GM21825 (cell line): Measurements from ENCODE around the gene ALG13.
A peak's percentile ranks its signal among the peaks of the same experiment; 100 is the strongest.
"Not testable (repeated sequence)": the region's sequence is repeated elsewhere in the genome, so short reads cannot be mapped to it uniquely, and the experiment has no call there.

ENCODE experiments used
- ATAC-seq: cut with Tn5 transposase; IDR thresholded peaks from one replicate; pipeline ENCODE4 v1.9.1; 2021; ENCODE audit warnings: mild to moderate bottlenecking, moderate library complexity; ENCODE audit not compliant: unreplicated experiment

The ALG13 gene

DNA sequence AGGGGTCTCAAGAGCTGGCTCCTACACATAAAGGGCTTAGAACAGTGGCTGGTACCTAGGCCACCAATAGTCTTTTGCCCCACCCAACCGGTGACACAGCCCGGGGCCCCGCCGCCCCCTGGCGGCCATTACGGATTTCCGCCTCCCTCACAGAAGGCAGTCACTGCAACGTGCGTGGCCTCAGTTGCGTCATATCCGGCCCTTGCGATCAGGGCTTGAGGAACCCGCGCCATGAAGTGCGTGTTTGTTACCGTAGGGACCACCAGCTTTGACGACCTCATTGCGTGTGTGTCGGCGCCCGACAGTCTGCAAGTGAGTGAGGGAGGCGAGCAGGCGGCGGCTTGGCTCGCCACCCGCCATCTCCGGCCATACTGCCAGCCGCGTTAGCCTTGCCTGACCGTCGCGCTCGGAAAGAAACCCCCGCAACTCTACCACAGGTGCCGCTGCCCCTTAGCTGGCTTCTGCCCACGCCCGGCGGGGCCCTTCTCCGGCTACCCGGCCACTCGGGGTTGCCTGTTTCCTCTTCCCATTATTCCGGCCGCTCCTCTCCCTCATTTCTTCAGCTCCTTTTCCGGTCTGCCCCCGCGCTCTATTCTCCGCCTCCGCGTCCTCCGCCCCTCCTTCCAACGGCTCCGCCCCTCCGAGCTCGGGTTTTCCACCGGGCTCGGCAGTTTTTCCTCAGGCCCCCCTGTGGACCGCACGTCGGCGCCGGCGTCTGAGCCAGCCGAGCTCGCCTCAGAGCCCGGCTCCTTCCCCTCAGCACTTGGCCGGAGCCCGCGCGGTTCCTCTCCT is at the start of gene ALG13:
Gene ALG13 (plus strand): TSS at position 183 of the 792 bp plus-strand sequence. CDS start 49 bp downstream, at position 232.
- peak; percentile 98 for ATAC-seq

DNA sequence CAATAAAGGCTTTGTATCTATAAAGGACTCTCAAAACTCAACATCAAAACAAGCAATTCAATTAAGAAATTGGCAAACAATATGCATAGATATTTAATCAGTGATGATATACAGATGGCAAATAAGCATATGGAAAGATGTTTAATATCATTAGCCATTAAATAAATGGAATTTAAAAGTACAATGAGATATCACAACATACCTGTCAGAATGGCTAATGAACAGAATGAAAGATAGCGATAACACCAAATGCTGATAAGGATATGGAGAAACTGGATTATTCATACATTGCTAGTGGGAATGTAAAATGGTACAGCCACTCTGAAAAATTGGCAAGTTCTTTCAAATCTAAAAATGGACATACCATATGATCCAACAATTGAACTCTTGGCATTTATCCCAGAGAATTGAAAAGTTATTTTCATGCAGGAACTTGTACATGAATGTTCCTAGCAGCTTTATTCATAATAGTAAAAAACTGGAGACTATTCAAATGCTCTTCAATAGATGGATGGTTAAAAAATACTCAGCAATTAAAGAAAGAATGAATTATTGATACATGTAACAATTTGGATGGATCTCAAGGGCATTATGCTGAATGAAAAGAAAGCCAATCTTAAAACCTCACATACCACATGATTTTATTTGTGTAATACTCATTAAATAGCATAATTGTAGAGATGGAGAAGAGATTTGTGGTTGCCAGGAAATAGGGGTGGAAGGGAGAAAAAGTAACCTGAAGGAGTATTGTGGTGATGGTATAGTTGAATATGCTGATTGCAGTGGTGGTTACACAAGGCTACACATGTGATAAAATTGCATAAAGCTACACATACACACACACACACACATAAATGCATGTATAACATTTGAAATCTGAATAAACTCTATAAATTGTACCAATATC is 45.9 kb upstream of the ALG13 start:
- ATAC-seq: no peak

DNA sequence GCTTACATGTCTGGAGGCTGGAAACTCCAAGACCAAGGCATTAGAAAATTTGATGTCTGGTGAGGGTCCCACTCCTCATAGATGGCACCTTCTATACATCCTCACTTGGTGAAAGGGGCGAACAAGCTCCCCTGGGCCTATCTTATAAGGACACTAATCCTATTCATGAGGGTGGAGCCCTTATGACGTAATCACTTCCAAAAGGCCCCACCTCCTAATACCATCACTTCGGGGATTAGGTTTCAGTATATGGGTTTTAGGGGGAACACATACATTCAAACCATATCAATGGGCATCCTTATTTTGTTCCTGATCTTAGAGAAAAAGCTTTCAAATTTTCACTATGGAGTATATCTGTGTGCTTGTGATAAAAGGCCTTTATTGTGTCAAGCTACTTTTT is 39.0 kb upstream of the ALG13 start:
- ATAC-seq: no peak

DNA sequence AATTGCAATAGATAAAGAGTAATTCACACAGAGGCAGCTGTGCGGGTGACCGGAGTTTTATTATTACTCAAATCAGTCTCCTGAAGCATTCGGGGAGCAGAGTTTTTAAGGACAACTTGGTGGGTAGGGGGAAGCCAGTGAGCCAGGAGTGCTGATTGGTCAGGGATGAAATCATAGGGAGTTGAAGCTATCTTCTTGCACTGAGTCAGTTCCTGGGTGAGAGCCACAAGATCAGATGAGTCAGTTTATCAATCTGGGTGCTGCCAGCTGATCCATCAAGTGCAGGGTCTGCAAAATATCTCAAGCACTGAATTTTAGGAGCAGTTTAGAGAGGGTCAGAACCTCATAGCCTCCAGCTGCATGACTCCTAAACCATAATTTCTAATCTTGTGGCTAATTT is 35.8 kb upstream of the ALG13 start:
- ATAC-seq: not testable (repeated sequence)

DNA sequence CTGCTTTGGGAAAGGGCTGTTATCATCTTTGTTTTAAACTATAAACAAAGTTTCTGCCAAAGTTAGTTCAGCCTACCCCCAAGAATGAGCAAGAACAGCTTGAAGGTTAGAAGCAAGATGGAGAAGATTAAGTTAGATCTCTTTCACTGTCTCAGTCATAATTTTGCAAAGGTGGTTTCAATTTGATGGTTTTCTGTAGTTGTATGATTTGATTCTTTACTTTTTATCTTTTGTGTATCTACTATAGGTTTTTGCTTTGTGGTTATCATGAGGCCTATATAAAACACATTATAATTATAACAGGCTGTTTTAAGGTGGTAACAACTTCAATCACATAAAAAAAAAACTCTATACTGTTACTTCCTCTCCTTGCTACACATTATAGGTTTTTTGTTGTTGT is 35.4 kb upstream of the ALG13 start:
- ATAC-seq: no peak

DNA sequence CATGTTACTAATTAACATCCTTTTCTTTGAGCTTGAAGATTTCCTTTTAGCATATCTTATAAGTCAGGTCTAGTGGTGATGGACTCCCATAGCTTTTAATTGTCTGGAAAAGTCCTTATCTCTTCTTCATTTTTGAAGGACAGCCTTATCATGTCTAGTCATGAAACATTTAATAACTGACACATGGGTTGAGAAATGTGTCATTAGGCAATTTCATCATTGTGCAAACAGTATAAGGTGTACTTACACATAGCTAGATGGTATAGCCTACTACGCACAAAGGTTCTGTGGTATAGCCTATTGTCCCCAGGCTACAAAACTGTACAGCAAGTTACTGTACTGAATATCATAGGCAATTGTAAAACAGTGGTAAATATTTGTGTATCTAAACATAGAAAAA is 34.5 kb upstream of the ALG13 start:
- ATAC-seq: no peak

DNA sequence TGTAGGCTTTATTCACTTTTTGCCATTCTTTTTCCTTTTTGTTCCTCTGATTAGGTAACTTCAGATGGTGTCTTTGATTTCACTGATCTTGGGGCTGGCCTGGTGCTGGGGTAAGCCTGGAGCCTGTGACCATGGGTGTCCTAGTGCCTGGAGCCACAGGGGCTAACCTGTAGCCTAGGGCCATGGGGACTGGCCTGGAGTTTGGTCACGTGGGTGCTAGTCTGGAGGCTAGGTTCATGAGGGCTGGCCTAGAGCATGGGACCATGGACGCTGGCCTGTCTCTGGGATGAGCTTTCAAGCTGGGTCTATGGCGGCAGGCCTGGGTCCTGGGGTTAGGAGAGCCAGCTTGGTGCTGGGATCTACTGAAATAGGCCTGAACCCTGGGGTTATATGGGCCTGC is 32.2 kb upstream of the ALG13 start:
- no peak for ATAC-seq

DNA sequence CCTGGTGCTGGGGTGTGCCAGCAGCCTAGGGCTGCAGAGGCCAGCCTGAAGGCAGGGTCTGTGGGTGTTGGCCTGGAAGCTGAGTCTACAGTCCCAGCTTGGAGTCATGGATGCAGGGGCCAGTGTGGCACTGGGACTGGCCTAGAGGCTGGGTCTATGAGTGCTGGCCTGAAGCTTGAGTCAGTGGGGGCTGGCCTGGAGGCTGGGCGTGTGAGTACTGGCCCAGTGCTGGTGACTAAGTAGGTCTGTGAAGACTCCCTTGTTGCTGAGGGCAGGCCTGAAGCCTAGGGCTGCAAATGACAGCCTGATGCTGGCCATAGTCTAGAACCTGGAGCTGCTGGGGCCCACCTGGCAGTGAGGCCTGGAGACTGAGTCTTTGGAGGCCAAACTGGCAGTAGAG is 31.3 kb upstream of the ALG13 start:
- ATAC-seq: no peak

DNA sequence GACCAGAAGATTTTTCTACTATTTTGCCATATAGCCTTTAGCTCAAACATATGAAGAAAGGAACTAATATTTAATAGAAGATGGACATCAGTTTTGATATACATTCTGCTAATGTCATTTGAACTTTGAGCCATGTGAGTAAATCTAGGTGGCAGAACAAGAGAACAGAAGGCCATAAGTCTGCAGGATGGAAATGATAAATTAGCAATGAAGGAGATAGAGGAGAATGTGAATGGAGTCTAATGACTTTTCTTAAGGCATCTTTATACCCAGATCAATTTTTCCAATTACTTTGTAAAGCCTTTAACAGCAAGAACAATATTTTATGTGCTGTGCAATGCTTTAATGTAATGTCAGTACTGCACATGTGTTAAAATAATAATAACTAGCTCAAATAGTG is 30.1 kb upstream of the ALG13 start:
- ATAC-seq: no peak

DNA sequence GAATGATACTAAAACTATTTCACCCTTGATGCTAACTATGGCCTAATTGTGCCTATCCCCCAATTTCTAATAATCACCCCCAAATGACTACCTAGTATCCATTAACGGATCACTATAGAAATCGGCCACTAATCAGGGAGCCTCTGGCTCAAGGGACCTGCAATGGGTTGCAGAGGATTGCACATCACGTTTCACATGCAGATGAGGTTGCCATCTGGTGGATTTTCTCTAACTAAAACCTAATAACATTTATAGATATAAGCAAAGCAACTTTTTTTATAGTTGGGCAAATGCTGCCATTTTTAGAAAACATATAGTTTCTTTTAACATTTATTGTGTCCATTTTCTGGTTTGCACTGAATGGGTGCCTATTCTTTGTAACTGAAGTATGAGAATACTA is 28.3 kb upstream of the ALG13 start:
- no peak for ATAC-seq

DNA sequence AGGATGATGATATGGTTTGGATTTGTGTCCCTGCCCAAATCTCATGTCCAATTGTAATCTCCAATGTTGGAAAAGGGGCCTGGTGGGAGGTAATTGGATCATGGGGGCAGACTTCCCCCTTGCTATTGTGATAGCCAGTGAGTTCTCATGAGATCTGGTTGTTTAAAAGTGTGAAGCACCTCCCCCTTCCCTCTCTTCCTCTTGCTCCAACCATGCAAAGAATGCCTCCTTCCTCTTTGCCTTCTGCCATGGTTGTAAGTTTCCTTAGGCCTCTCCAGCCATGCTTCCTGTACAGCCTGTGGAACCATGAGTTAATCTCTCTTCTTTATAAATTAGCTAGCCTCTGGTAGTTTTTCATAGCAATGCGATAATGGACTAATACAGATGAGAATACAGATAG is 19.7 kb upstream of the ALG13 start:
- no peak for ATAC-seq

DNA sequence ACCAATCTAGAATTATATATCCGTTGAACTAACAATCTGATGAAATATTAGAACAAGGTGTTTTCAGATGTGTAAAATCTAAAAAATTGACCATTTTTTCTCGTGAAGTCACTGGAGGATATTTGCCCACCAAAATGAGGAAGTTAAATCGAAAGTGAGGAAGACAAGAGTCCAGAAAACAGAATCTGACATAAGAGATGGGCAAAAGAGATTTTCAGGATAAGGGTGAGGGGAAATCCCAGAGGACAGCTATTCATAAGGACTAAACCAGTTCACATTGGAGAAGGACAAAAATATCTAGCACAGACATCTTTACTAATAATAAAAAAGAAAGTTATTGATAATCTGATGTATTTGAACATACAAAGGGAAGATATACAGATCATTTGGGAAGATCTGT is 18.7 kb upstream of the ALG13 start:
- no peak for ATAC-seq

DNA sequence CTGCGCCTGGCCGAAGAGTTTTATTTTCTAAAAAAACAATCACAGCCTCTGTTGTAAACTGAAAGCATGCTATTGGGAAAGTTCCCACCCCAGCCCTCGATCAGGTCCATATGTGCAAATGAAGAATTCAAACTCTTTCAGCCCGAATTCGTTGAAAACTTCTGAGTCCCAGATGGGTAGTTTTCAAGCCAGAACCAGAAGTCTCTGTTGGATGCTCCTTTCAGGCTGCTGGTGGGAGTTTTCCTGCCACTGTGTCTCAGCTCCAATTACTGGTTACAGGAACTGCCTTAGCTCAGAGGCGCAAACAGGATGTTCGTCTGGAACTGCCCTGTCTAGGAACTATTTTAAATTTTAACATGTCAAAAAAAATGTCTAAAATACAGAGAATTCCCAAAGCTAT is 9.3 kb upstream of the ALG13 start:
- no peak for ATAC-seq

DNA sequence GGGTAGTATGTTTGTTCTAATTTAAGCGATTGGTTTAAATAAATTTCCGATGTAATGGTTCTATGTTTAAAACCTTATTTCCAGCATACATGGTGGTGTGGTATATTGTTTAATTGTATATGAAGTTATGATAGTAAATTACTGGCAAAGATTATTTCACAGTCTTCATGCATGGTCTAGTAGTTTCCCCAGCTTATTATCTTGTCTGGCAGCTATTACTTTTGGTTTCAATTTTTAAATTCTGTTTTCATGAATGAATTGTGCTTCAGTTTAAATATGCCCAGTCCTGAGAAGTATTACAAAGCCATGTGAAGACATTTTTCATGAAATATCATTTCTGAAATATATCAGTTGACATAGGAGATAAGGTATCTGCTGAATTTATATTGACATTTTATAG is 6.3 kb downstream of the ALG13 start:
- ATAC-seq: no peak

DNA sequence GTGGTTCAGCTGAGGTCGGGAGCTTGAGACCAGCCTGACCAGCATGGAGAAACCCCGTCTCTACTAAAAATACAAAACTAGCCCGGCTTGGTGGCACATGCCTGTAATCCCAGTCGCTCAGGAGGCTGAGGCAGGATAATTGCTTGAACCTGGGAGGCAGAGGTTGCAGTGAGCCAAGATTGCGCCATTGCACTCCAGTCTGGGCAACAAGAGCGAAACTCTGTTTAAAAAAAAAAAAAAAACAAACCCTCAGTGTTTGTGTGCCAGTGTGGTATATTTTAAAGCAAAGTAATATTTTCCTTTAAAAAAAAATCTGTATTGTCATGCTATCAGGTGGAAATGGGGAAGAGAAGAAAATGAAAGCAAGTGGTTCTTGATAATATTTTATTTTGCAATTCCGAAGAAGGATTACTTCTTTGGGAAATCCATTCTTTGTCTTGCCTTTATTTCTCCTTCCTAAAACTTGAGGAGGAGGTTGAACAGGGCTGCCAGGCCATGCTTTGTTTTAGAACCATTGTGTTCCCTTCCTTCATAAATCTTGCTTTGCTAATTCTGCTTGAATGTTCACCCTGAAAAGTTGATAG is 14.4 kb downstream of the ALG13 start:
- ATAC-seq: no peak

DNA sequence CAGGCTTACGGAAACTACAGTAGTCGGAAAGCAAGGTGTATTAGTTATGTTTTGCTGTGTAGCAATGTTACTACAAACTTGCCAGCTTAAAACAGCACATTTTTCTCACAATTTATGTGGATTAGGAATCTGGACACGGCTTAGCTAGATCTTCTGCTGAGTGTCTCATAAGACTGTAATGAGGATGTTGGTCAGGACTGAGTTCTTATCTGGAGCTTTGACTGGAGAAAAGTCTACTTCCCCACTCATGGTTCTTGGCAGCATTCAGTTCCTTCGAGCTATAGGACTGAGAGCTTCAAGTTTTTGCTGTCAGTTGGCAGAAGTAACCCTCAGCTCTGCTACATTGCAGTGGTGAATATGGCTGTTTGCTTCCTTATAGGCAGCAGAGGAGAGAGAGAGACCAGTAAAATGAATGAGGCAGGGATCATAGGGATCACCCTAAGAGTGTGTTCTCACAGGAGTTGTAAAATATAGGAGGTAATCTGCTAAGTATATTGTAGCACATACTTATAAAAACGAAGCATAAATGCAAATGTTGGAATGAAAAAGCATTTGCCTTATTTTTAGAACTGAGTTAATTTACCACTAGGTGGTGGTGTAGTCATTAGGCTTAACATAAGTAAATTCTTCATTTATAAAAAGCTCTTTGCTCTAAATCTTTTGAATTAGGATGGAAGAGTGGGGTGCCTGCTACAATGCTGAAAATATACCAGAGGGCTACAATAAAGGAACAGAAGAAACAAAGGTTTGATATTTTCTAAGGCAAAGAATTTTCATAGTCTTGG is 38.6 kb downstream of the ALG13 start:
- ATAC-seq: no peak

DNA sequence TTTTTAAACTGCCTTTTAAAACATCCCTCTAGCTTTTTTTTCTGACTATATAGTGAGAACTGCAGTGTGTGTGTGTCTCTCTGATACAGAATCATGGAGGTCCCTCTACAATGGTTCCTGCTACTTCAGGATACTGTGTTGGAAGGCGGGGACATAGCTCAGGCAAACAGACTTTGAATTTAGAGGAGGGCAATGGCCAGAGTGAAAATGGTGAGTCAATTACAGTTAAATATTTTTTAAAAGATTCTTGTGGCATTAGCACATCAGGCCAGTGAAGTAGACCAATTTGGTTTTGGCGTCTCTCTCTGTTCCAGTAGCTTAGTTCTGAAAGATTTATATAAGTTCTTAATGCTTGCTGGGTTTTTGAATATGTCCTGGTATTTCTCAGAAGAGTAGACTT is 47.1 kb downstream of the ALG13 start:
- ATAC-seq: no peak

DNA sequence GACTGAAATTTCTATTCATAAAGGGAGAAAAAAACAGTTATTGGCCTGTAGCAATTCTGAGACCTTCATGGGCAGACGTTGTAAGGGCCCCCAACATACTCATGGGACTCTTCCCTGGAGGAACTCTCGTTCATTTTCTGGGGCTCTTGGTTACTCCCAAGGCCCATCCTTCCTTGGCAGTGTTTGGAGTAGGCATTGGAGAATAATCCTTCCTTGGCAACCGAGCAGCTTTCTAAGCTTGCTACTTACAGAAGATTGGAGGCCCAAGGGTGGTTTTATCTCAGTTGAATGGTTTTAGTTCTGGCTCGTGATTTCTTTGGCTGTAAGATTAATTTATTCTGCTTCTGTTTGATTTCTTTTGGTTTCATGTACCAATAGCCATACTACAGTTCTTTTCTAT is 50.4 kb downstream of the ALG13 start:
- no peak for ATAC-seq

DNA sequence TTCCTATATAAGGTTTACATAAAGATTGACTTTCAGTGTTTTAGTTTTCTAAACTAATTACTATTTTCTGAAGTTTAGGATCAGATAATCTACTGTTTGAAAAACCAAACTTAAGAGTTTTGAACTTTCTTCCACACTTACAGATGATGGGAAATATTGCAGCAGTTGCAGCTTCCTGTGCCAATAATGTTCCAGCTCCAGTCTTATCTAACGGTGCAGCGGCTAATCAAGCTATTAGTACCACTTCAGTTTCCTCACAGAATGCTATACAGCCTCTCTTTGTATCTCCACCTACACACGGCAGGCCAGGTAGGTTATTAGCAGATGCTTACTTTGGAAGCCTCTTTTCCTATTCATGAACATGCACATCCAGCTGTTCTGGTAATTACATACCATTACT is 55.6 kb downstream of the ALG13 start:
- no peak for ATAC-seq

DNA sequence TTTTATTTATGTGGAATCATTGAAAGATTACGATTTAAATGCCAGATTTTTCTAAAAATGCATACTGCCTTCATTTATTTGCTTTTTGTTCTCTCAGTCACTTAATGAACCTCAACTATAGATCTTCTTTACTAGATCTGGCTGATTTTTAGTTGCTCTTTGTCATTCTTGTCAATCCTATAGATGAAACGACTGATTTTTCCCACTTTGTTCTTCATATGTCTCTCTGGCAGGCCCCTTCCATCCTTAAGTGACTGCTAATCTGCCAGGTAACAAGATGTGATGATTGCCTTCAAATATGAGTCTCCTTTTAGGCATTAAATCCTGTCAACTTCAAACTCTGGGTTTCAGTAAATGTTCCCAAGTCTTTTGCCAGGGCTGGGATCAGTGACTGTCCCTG is 61.0 kb downstream of the ALG13 start:
- ATAC-seq: no peak

DNA sequence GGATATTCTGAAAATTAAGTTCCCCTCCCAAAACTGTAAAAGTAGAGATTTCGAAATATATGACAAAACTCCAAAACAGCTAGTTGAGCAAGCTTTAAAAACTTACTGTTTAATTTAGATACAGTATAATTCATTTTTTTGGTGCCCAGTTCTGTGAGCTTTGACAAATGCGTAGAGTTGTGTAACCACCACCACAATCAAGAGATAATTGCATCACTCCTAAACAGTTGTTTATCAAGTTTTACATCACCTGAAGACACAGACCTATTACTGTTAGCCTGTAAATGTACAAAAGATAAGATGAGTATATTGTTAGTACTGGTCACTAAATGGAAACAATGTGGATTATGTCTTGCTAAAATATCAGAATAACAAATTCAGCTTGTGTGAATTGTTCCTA is 62.3 kb downstream of the ALG13 start:
- ATAC-seq: no peak
